A549 (cell line): ENCODE measurements around the gene UNC5C. TPM values are rescaled to one million over a fixed set of nuclear protein-coding genes. Genes with fewer than 3 reads are reported as not detected.

Experiments
- ATAC-seq, 2 experiments: fragments of 200-7000 bp in 1 of 2; fragments of >200 bp in 1 of 2; cut with Nextera tagmentation in 1 of 2; cut with Tn5 transposase in 1 of 2; 3 replicates each; pipeline versions ENCODE4 v1.8.0 to v1.9.1; 2018 to 2020; ENCODE audit warnings: mild to moderate bottlenecking in 1 of 2, moderate library complexity in 1 of 2
- CTCF ChIA-PET: fragments of 300-600 bp; sonication (Branson Sonifier 250); formaldehyde crosslinking; extraction: SDS; loops from one replicate; lab custom pipeline; 2021; ENCODE audit warnings: antibody characterized with exemption, inconsistent platforms; lab: Yijun Ruan, JAX
- POLR2A ChIA-PET: fragments of 350-600 bp; formaldehyde crosslinking; extraction: SDS; loops from one replicate; lab custom pipeline; 2021; ENCODE audit warnings: antibody characterized with exemption, inconsistent platforms; lab: Yijun Ruan, JAX
- DNase-seq, 2 experiments: peaks; one replicate each; pipeline versions ENCODE4 v3.0.0 to v3.0.0-alpha.2; 2011 to 2016; ENCODE audit warnings: low read depth in 1 of 2, low spot score in 1 of 2
- FAIRE-seq: peaks from 2 replicates; lab custom pipeline; 2011; peaks lifted over from hg19 to GRCh38; lab: Jason Lieb, UNC
- H3K27ac ChIP-seq, 2 experiments: fragments of >200 bp; sonication (Bioruptor Twin); formaldehyde crosslinking; 3 replicates each; pipeline ENCODE4 v1.5.1; 2016 to 2017
- H3K4me1 ChIP-seq: fragments of >200 bp; sonication (Bioruptor Twin); formaldehyde crosslinking; 3 replicates; pipeline ENCODE4 v1.6.1; 2016
- H3K4me2 ChIP-seq: fragments of >200 bp; sonication (Bioruptor Twin); formaldehyde crosslinking; 3 replicates; pipeline ENCODE4 v1.6.1; 2016
- H3K4me3 ChIP-seq: fragments of >200 bp; sonication (Bioruptor Twin); formaldehyde crosslinking; 3 replicates; pipeline ENCODE4 v1.5.1; 2016
- H3K9me3 ChIP-seq: fragments of >200 bp; sonication (Bioruptor Twin); formaldehyde crosslinking; 3 replicates; pipeline ENCODE4 v1.6.1; 2016
- BHLHE40 ChIP-seq: IDR thresholded peaks from 2 replicates; pipeline ENCODE4 v1.6.1; 2012; ENCODE audit warnings: low read depth, low read length, inconsistent platforms
- CBX2 ChIP-seq: fragments of 200-600 bp; sonication (generic); IDR thresholded peaks from 2 replicates; pipeline ENCODE4 v1.6.1; 2016; ENCODE audit warnings: low read depth, mild to moderate bottlenecking, borderline replicate concordance
- CBX8 ChIP-seq: fragments of 200-600 bp; sonication (generic); IDR thresholded peaks from 2 replicates; pipeline ENCODE4 v1.6.1; 2016
- CEBPB ChIP-seq, 2 experiments: fragments of >200 bp in 1 of 2; sonication (Bioruptor Twin) in 1 of 2; formaldehyde crosslinking in 1 of 2; IDR thresholded peaks; 2 replicates each; pipeline ENCODE4 v1.6.1; 2012 to 2016
- CHD2 ChIP-seq: fragments of 150-350 bp; IDR thresholded peaks from 2 replicates; pipeline ENCODE4 v1.6.1; 2014; ENCODE audit warnings: low read length; ENCODE audit not compliant: partially characterized antibody
- EHF ChIP-seq: fragments of 250-450 bp; sonication (Bioruptor Pico); IDR thresholded peaks from 2 replicates; pipeline ENCODE4 v1.5.0; 2020; ENCODE audit warnings: mild to moderate bottlenecking
- EHMT2 ChIP-seq: fragments of 200-600 bp; sonication (generic); IDR thresholded peaks from 2 replicates; pipeline ENCODE4 v1.6.1; 2016; ENCODE audit warnings: antibody characterized with exemption, low read depth, mild to moderate bottlenecking, moderate library complexity
- EP300 ChIP-seq, 2 experiments: fragments of >200 bp; sonication (Bioruptor Twin); formaldehyde crosslinking; IDR thresholded peaks; 2 replicates in 1 of 2; 3 replicates in 1 of 2; pipeline ENCODE4 v1.6.1; 2016 to 2017
- FOSB ChIP-seq: fragments of 250-450 bp; sonication (Bioruptor Pico); IDR thresholded peaks from 2 replicates; pipeline ENCODE4 v1.5.0; 2020; ENCODE audit warnings: mild to moderate bottlenecking, moderate library complexity
- FOXS1 ChIP-seq: fragments of 250-450 bp; sonication (Bioruptor Pico); IDR thresholded peaks from 2 replicates; pipeline ENCODE4 v1.5.0; 2020; ENCODE audit warnings: mild to moderate bottlenecking, moderate library complexity
- GATA3 ChIP-seq: IDR thresholded peaks from 2 replicates; pipeline ENCODE4 v1.6.1; 2012; ENCODE audit warnings: borderline replicate concordance
- HMGXB4 ChIP-seq: fragments of 250-450 bp; sonication (Bioruptor Pico); IDR thresholded peaks from 2 replicates; pipeline ENCODE4 v1.5.0; 2021; ENCODE audit warnings: mild to moderate bottlenecking, moderate library complexity, borderline replicate concordance
- HOXB13 ChIP-seq: fragments of 250-450 bp; sonication (Bioruptor Pico); IDR thresholded peaks from 2 replicates; pipeline ENCODE4 v1.5.0; 2020; ENCODE audit warnings: low read depth, mild to moderate bottlenecking, moderate library complexity
- JUN ChIP-seq, 2 experiments: fragments of >200 bp; sonication (Bioruptor Twin); formaldehyde crosslinking; IDR thresholded peaks; 2 replicates in 1 of 2; 3 replicates in 1 of 2; pipeline ENCODE4 v1.6.1; 2016 to 2017
- KDM1A ChIP-seq: fragments of 200-600 bp; sonication (generic); IDR thresholded peaks from 2 replicates; pipeline ENCODE4 v1.6.1; 2016; ENCODE audit warnings: low read depth, mild to moderate bottlenecking
- MAFK ChIP-seq: fragments of 450-650 bp; IDR thresholded peaks from 2 replicates; pipeline ENCODE4 v1.6.1; 2014; ENCODE audit not compliant: partially characterized antibody
- MAX ChIP-seq: IDR thresholded peaks from 2 replicates; pipeline ENCODE4 v1.6.1; 2012
- MAZ ChIP-seq: fragments of 150-350 bp; IDR thresholded peaks from 2 replicates; pipeline ENCODE4 v1.6.1; 2014; ENCODE audit warnings: antibody characterized with exemption, low read depth, low read length, borderline replicate concordance
- MYC ChIP-seq: IDR thresholded peaks from 2 replicates; pipeline ENCODE4 v1.6.1; 2012; ENCODE audit warnings: mild to moderate bottlenecking, inconsistent platforms, low read length, improper control_type of control experiment, borderline replicate concordance
- NFE2L2 ChIP-seq: fragments of 150-350 bp; conservative IDR thresholded peaks from 2 replicates; pipeline ENCODE4 v1.6.1; 2014; ENCODE audit warnings: low read length
- NPAS2 ChIP-seq: fragments of 250-450 bp; sonication (Bioruptor Pico); IDR thresholded peaks from 2 replicates; pipeline ENCODE4 v1.8.0; 2022; ENCODE audit warnings: mild to moderate bottlenecking, moderate library complexity, borderline replicate concordance
- POLR2A ChIP-seq: IDR thresholded peaks from 2 replicates; pipeline ENCODE4 v1.6.1; 2012; ENCODE audit warnings: mild to moderate bottlenecking, low read length
- POLR2AphosphoS2 ChIP-seq: conservative IDR thresholded peaks from 2 replicates; pipeline ENCODE4 v1.6.1; 2012; ENCODE audit warnings: low read length, improper control_type of control experiment, inconsistent platforms
- RCOR1 ChIP-seq: fragments of 150-350 bp; IDR thresholded peaks from 2 replicates; pipeline ENCODE4 v1.6.1; 2014; ENCODE audit warnings: antibody characterized with exemption, low read length, low read depth
- RFX5 ChIP-seq: fragments of 450-650 bp; IDR thresholded peaks from 2 replicates; pipeline ENCODE4 v1.7.1; 2014; ENCODE audit warnings: antibody characterized with exemption, mild to moderate bottlenecking, moderate library complexity
- SMC3 ChIP-seq: fragments of >200 bp; sonication (Bioruptor Twin); formaldehyde crosslinking; IDR thresholded peaks from 3 replicates; pipeline ENCODE4 v1.6.1; 2018; ENCODE audit warnings: inconsistent platforms
- SREBF2 ChIP-seq: fragments of 450-650 bp; IDR thresholded peaks from 2 replicates; pipeline ENCODE4 v1.6.1; 2014; ENCODE audit warnings: mild to moderate bottlenecking, moderate library complexity
- TFCP2L1 ChIP-seq: fragments of 250-450 bp; sonication (Bioruptor Pico); IDR thresholded peaks from 2 replicates; pipeline ENCODE4 v1.5.0; 2021; ENCODE audit warnings: mild to moderate bottlenecking
- TP53 ChIP-seq: fragments of 250-450 bp; sonication (Bioruptor Pico); IDR thresholded peaks from 2 replicates; pipeline ENCODE4 v1.5.0; 2021; ENCODE audit warnings: mild to moderate bottlenecking, moderate library complexity
- USF2 ChIP-seq: fragments of 450-650 bp; IDR thresholded peaks from 2 replicates; pipeline ENCODE4 v1.6.1; 2014; ENCODE audit warnings: antibody characterized with exemption
- ZSCAN20 ChIP-seq: fragments of 250-450 bp; sonication (Bioruptor Pico); IDR thresholded peaks from 2 replicates; pipeline ENCODE4 v1.8.0; 2022; ENCODE audit warnings: mild to moderate bottlenecking, moderate library complexity
- WGBS: methylation state at CpG from one replicate; pipeline ENCODE4 v1.1.6; 2017; ENCODE audit errors: missing lambda C conversion rate; 5-methylcytosine and 5-hydroxymethylcytosine counted together
- polyA plus RNA-seq, 4 experiments: library from polyadenylated mRNA; depleted of rRNA in 3 of 4; stranded (reverse); fragments of >200 nt; fragmentation: RNase III in 1 of 4; extraction: RNeasy Plus Mini Kit Qiagen cat#74134 plus additional on column Dnase treatment in 1 of 4; gene quantifications; 2 replicates in 3 of 4; 3 replicates in 1 of 4; pipeline ENCODE4 v1.2.3, GENCODE V29; 2011 to 2017
- TF ChIP-seq, protein P1 (sequence below): fragments of >200 bp; sonication (Bioruptor Twin); formaldehyde crosslinking; IDR thresholded peaks from 2 replicates; pipeline ENCODE4 v1.6.1; 2016

The UNC5C gene
- polyA plus RNA-seq, 2 of the 4 experiments (the other 2 are of a cell fraction), result 0.13 TPM; not detected in 1

DNA sequence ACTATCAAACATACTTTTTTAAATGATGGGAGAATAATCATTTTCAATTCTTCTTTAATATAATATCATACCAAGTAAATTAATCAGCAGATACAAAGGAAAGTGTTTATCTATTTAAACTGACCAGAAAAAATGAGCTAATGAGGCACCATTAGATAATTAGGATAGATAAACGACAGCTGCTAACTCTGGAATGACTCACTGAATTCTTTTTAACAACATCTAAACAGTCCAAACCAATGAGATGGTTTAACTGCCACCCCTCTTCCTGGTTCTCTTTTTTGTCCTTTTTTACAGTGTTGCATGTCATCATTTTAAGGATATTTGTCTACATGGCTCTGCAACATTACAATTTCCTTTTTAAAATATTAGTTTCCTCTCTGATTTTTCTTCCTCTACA, 41.6 kb downstream of the UNC5C start:
- no peak overlapping the region for H3K27ac ChIP-seq
- H3K4me3 ChIP-seq, result no peak overlapping the region
- FAIRE-seq (no peak), DNase-seq (no peak), ATAC-seq (no peak)
- 28% methylated on average over 1 of the region's 1 CpG for WGBS
- H3K4me1 ChIP-seq, result peaks cover 11% of the 10 kb centered on the region; the same call in 2 of the 3 replicates
- TF ChIP-seq EP300 (IDR thresholded peaks at IDR 0.05), result no peak
- no peak for TF ChIP-seq RCOR1
- TF ChIP-seq HMGXB4 (CRISPR knock-in tag), result no peak
- TF ChIP-seq KDM1A, result no peak
- no peak for TF ChIP-seq MYC
- no peak for TF ChIP-seq FOSB (CRISPR knock-in tag)
- TF ChIP-seq EHMT2, result no peak
- TF ChIP-seq, protein P1, sequence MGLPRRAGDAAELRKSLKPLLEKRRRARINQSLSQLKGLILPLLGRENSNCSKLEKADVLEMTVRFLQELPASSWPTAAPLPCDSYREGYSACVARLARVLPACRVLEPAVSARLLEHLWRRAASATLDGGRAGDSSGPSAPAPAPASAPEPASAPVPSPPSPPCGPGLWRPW, result no peak
- no peak for TF ChIP-seq NPAS2
- TF ChIP-seq GATA3, result no peak
- no peak for TF ChIP-seq ZSCAN20 (CRISPR knock-in tag)
- TF ChIP-seq HOXB13 (CRISPR knock-in tag), result no peak
- TF ChIP-seq CEBPB (IDR thresholded peaks at IDR 0.05), result no peak
- no peak overlapping the region for H3K4me2 ChIP-seq
- POLR2A ChIA-PET, result no interaction called here
- H3K9me3 ChIP-seq, result no peaks in the 10 kb centered on the region
- CTCF ChIA-PET, result no interaction called here

GRCh38 chr4:95506264-95506663, 42.5 kb downstream of the UNC5C start:
- FAIRE-seq (no peak), ATAC-seq (no peak), DNase-seq (no peak)
- ChIA-PET CTCF (no interaction called here), POLR2A (no interaction called here)
- peaks cover 11% of the 10 kb centered on the region; the same call in 2 of the 3 replicates for H3K4me1 ChIP-seq
- no peak for TF ChIP-seq EHMT2
- H3K4me3 ChIP-seq, result no peak overlapping the region
- 76% methylated on average over 4 of the region's 4 CpGs for WGBS
- no peaks in the 10 kb centered on the region for H3K9me3 ChIP-seq
- no peak overlapping the region for H3K27ac ChIP-seq
- H3K4me2 ChIP-seq, result no peak overlapping the region

- TF ChIP-seq MAFK (peak; percentile 84), SREBF2 (no peak), EHF (CRISPR knock-in tag) (no peak)
- TF ChIP-seq, all 56 proteins: peak for 1
- FAIRE-seq (no peak), ATAC-seq (no peak), DNase-seq (no peak)
- Histone ChIP-seq H3K4me2 (no peak overlapping the region), H3K9me3 (no peaks in the 10 kb centered on the region), H3K4me3 (no peak overlapping the region), H3K27ac (no peak overlapping the region), H3K4me1 (peaks cover 9% of the 10 kb centered on the region; the same call in 2 of the 3 replicates)
- ChIA-PET CTCF (no interaction called here), POLR2A (no interaction called here)
Measured at GRCh38 chr4:95505799-95506198, 43.0 kb downstream of the UNC5C start.

DNA sequence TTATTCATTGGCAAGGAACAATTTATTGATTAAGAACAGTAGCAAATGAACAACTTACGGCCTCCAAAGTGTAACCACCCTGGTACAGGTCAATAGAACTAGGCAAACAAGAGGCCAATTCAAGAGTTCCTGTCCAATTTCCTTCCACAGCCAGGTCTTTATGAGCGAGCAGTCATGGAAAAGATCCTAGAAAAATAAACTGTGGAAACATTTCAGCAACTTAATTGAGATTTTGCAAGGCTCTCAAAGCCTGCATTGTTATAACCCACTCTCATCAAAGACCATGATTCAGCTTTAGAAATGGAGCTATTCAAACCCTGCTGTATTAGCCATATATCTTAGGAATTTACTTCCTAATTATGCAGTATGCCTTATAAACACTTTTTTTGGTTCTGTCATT, 43.6 kb downstream of the UNC5C start:
- no peaks in the 10 kb centered on the region for H3K9me3 ChIP-seq
- FAIRE-seq, result no peak
- WGBS, result 75% methylated on average over 2 of the region's 2 CpGs
- no peak overlapping the region for H3K4me3 ChIP-seq
- no peak for ATAC-seq
- DNase-seq, result no peak
- H3K4me2 ChIP-seq, result no peak overlapping the region
- 0 out of 3 replicates have a peak, but pooled peaks cover 3% of the 10 kb centered on the region for H3K4me1 ChIP-seq
- POLR2A ChIA-PET, result no interaction called here
- TF ChIP-seq POLR2A (no peak), FOXS1 (CRISPR knock-in tag) (no peak), USF2 (no peak), NFE2L2 (no peak), GATA3 (no peak), JUN (IDR thresholded peaks at IDR 0.05) (no peak), CBX8 (no peak), RFX5 (no peak), MAX (no peak), POLR2AphosphoS2 (no peak), CBX2 (no peak), TP53 (CRISPR knock-in tag) (no peak), BHLHE40 (no peak), SMC3 (no peak), CHD2 (no peak), TFCP2L1 (CRISPR knock-in tag) (no peak), MAZ (no peak), RCOR1 (no peak)
- TF ChIP-seq, all 56 proteins: peak for 0
- no peak overlapping the region for H3K27ac ChIP-seq
- CTCF ChIA-PET, result no interaction called here
